Effector memory CD4-positive, alpha-beta T cell (primary cell): ENCODE results near the gene COL26A1.
"Not testable (repeated sequence)": the region's sequence is repeated elsewhere in the genome, so short reads cannot be mapped to it uniquely, and the experiment has no call there.

Experiments
- DNase-seq, 3 donors: peaks; one replicate each; pipeline ENCODE4 v3.0.0-alpha.2; 2020
- H3K27ac ChIP-seq: 2 replicates; pipeline ENCODE4 v1.7.0; 2013; ENCODE audit warnings: mild to moderate bottlenecking, low read length, moderate library complexity; ENCODE audit not compliant: insufficient read depth, poor library complexity, severe bottlenecking
- H3K27me3 ChIP-seq: replicated peaks from 2 replicates; pipeline ENCODE4 v1.7.0; 2013; ENCODE audit warnings: mild to moderate bottlenecking, low read length; ENCODE audit not compliant: insufficient read depth, control insufficient read depth, poor library complexity, severe bottlenecking
- H3K36me3 ChIP-seq: 2 replicates; pipeline ENCODE4 v1.7.0; 2013; ENCODE audit warnings: mild to moderate bottlenecking, low read length, moderate library complexity; ENCODE audit not compliant: control insufficient read depth, insufficient read depth
- H3K4me1 ChIP-seq: 2 replicates; pipeline ENCODE4 v1.7.0; 2013; ENCODE audit warnings: low read length, mild to moderate bottlenecking; ENCODE audit not compliant: control insufficient read depth, insufficient read depth, poor library complexity, severe bottlenecking
- H3K4me3 ChIP-seq: 2 replicates; pipeline ENCODE4 v1.7.0; 2013; ENCODE audit warnings: low read length, low read depth, mild to moderate bottlenecking; ENCODE audit not compliant: insufficient read depth, poor library complexity, severe bottlenecking
- H3K9me3 ChIP-seq: 2 replicates; pipeline ENCODE4 v1.7.0; 2013; ENCODE audit warnings: mild to moderate bottlenecking, low read length, moderate library complexity; ENCODE audit not compliant: control insufficient read depth

COL26A1 gene

GRCh38 chr7:101342892-101343291 is 19.8 kb upstream of the COL26A1 start:
- no peak overlapping the region for H3K4me3 ChIP-seq
- H3K4me1 ChIP-seq, result no peaks in the 10 kb centered on the region
- no peaks in the 10 kb centered on the region for H3K27me3 ChIP-seq
- DNase-seq, result no peak
- H3K36me3 ChIP-seq, result no peaks in the 10 kb centered on the region
- H3K9me3 ChIP-seq, result no peaks in the 10 kb centered on the region
- H3K27ac ChIP-seq, result no peak overlapping the region

- no peak for DNase-seq
- H3K4me1 ChIP-seq, result no peaks in the 10 kb centered on the region
- no peak overlapping the region for H3K4me3 ChIP-seq
- H3K27ac ChIP-seq, result no peak overlapping the region
- no peaks in the 10 kb centered on the region for H3K9me3 ChIP-seq
- H3K36me3 ChIP-seq, result no peaks in the 10 kb centered on the region
- H3K27me3 ChIP-seq, result no peaks in the 10 kb centered on the region
These were observed 15.2 kb upstream of the COL26A1 start for GRCh38 chr7:101347477-101347876.

DNA sequence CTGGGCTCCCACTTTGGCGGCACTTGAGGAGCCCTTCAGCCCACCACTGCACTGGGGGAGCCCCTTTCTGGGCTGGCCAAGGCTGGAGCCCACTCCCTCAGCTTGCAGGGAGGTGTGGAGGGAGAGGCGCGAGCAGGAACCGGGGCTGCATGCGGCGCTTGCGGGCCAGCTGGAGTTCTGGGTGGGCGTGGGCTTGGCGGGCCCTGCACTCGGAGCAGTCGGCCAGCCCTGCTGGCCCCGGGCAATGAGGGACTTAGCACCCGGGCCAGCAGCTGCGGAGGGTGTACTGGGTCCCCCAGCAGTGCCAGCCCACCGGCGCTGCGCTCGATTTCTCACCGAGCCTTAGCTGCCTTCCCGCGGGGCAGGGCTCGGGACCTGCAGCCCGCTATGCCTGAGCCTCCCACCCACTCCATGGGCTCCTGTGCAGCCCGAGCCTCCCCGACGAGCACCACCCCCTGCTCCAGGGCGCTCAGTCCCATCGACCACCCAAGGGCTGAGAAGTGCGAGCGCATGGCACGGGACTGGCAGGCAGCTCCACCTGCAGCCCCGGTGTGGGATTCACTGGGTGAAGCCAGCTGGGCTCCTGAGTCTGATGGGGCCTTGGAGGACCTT is 14.1 kb upstream of the COL26A1 start:
- DNase-seq, H3K4me3 ChIP-seq, H3K9me3 ChIP-seq, H3K36me3 ChIP-seq, H3K4me1 ChIP-seq, H3K27ac ChIP-seq, H3K27me3 ChIP-seq: not testable (repeated sequence)

DNA sequence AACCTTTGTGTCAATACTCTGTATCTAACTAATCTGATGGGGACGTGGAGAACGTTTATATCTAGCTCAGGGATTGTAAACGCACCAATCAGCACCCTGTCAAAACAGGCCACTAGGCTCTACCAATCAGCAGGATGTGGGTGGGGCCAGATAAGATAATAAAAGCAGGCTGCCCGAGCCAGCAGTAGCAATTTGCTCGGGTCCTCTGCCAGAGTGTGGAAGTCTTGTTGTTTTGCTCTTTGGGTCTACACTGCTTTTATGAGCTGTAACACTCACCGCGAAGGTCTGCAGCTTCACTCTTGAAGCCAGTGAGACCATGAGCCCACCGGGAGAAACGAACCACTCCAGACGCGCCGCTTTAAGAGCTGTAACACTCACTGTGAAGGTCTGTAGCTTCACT is 13.4 kb upstream of the COL26A1 start:
- H3K9me3 ChIP-seq, H3K27me3 ChIP-seq, H3K36me3 ChIP-seq, H3K4me1 ChIP-seq, DNase-seq, H3K27ac ChIP-seq, H3K4me3 ChIP-seq: not testable (repeated sequence)

DNA sequence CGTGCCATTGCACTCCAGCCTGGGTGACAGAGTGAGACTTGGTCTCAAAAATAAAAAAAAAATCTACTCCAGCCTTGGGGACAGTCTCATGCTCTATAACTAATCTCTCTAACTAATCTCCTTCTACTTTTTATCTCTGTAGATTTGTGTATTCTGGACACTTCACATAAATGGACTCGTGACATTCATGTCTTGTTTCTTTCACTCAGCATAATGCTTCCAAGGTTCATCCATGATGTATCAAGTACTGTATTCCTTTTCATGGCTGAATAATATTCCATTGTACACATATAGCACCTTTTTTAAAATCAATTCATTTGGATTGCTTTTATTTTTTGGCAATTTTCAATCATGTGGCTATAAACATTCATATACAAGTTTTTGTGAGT is 9.8 kb upstream of the COL26A1 start:
- H3K9me3 ChIP-seq, result no peaks in the 10 kb centered on the region
- no peaks in the 10 kb centered on the region for H3K4me1 ChIP-seq
- no peak overlapping the region for H3K27ac ChIP-seq
- DNase-seq, result no peak
- H3K36me3 ChIP-seq, result no peaks in the 10 kb centered on the region
- no peaks in the 10 kb centered on the region for H3K27me3 ChIP-seq
- no peak overlapping the region for H3K4me3 ChIP-seq

DNA sequence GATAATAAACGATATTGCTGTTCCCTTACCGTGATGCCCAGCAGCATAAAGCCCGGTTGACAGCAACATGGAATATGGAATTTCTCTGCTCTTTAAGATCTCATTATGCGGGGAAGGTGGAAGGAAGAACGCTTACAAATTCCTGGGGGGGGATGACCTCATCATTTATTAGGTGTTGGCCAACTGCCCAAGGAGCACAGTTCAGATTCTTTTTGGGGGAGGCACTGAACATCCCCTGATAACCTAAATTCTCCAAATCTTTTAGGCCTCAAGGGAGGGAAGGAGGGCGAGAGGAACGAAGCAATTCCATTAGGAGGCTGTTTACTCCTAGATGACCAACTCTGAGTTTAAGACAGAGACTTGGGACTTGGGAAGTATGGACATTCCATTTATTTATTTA is 5.2 kb upstream of the COL26A1 start:
- Histone ChIP-seq H3K27me3 (peaks cover 4% of the 10 kb centered on the region), H3K4me1 (no peaks in the 10 kb centered on the region), H3K4me3 (no peak overlapping the region), H3K27ac (no peak overlapping the region), H3K36me3 (no peaks in the 10 kb centered on the region), H3K9me3 (no peaks in the 10 kb centered on the region)
- DNase-seq, result no peak

DNA sequence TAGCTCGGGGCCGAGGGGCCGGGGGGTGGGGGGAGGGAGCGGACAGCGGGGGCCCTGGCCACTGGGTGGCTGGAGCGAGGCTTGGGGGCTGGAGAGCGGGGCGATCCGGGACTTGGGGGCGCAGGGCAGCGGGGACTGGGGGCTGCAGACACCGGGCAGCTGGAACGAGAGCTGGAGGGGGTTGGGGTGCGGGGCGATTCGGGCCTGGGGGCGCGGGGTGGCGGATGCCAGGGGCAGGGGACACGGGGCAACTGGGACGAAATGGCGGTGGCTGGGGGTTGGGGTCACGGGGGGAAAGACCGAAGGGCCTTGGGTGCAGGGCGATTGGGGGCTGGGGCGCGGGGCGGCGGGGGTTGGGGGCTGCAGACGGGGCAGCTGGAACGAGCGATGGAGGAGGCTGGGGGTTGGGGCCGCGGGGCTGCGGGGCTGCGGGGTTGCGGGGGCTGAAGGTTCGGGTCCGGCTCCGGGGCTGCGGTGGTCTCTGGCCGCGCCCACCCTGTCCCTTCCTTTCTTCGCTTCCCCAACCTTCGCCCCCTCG is 590 bp downstream of the COL26A1 start:
- no peaks in the 10 kb centered on the region for H3K36me3 ChIP-seq
- H3K27ac ChIP-seq, result no peak overlapping the region
- peak overlapping the region; percentile 62 for H3K4me3 ChIP-seq
- H3K9me3 ChIP-seq, result no peaks in the 10 kb centered on the region
- peaks cover 12% of the 10 kb centered on the region for H3K27me3 ChIP-seq
- no peak for DNase-seq
- peaks cover 4% of the 10 kb centered on the region for H3K4me1 ChIP-seq

DNA sequence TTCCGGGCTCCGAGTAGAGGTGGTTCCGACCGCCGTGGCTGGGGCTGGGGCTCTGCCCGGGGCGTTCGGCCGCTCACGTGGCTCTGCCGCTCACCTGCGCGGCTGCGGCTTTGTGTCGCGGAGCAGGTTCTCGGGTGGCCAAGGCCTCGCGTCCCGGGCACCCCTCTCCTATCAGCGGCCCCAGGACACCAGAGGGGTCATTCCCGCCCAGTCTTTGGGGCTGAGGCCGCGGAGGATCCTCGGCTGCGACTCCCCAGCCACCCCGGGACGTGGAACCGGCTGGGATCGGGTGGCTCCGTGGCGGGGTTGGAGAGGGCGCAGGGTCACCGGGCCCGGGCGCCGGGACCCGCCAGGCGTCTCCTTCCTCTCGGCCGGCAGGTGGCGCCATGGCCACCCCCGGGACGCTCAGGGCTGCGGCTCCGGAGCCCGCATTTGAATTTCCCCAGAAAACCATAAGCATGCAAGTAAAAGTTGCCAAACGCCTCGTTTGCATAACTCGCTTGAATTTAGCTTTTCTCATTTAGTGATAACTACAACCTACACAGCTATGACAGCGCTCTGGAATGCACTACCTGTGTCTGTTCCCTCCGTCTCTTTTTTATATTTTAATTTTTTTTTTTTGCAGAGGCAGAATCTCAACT is 1.2 kb downstream of the COL26A1 start:
- H3K9me3 ChIP-seq, result no peaks in the 10 kb centered on the region
- peaks cover 4% of the 10 kb centered on the region for H3K4me1 ChIP-seq
- peaks cover 12% of the 10 kb centered on the region for H3K27me3 ChIP-seq
- no peaks in the 10 kb centered on the region for H3K36me3 ChIP-seq
- DNase-seq, result peak; percentile 15 to 34 (median 29)
- peak overlapping the region; percentile 62 for H3K4me3 ChIP-seq
- no peak overlapping the region for H3K27ac ChIP-seq

- H3K27ac ChIP-seq, result no peak overlapping the region
- no peak overlapping the region for H3K4me3 ChIP-seq
- H3K4me1 ChIP-seq, result peaks cover 4% of the 10 kb centered on the region
- no peak for DNase-seq
- H3K9me3 ChIP-seq, result no peaks in the 10 kb centered on the region
- H3K36me3 ChIP-seq, result no peaks in the 10 kb centered on the region
- H3K27me3 ChIP-seq, result peaks cover 12% of the 10 kb centered on the region
These were observed 3.3 kb downstream of the COL26A1 start for GRCh38 chr7:101365956-101366355.

DNA sequence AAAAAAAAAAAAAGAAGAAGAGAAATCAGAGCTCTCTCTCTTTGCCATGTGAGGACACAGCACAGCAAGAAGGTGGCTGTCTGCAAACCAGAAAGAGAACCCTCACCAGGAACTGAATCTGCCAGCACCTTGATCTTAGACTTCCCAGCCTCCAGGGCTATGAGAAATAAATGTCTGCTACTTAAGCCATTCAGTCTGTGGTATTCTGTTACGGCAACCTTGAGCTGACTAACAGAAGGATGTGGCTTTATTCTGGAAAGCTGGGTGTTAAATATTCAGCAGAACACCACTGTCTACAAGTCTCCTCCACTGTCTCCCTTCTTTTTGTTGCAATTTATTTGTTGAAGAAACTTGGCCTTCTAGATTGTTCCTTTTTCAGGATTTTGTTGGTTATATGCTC is 5.0 kb downstream of the COL26A1 start:
- no peak for DNase-seq
- H3K4me3 ChIP-seq, result no peak overlapping the region
- H3K9me3 ChIP-seq, result no peaks in the 10 kb centered on the region
- peaks cover 4% of the 10 kb centered on the region for H3K4me1 ChIP-seq
- H3K27me3 ChIP-seq, result peaks cover 6% of the 10 kb centered on the region
- no peaks in the 10 kb centered on the region for H3K36me3 ChIP-seq
- no peak overlapping the region for H3K27ac ChIP-seq
